Heart left ventricle (tissue), 13 donors: ENCODE data around the gene AJAP1.

Experiments used
- POLR2A ChIP-seq, 2 donors: fragments of 450-650 bp; IDR thresholded peaks; one replicate each; pipeline ENCODE4 v1.6.1; 2017; ENCODE audit warnings: antibody characterized with exemption in 2 of 2, mild to moderate bottlenecking in 2 of 2, moderate library complexity in 2 of 2
- TF ChIP-seq, protein P1 (sequence below), 12 donors: fragments of 200-600 bp; sonication (generic) in 4 of 12; IDR thresholded peaks; one replicate each; pipeline versions ENCODE4 v1.5.0 to v1.8.0; 2018 to 2022; ENCODE audit warnings: antibody characterized with exemption in 12 of 12, mild to moderate bottlenecking in 5 of 12
- donor health status: ischemic (EF 13 %, LVEDD 7.1; RV severe dilation, severe dysfunction).
- donor health status: DM: no; HTN: yes; CAD: no.
- donor health status: DM: no; HTN: no; CAD: no.
- donor health status: ischemic (EF 25% LVEDD 6.9; RV normal size, moderate dysfunction).
- donor health status: ischemic (EF 25% LVEDD 5.7; RV mildly dilated, moderate dysfunction).
- donor health status: ischemic (EF 35%, LVEDD 5.7; RV mildly dilated, moderate dysfunction).
- donor health status: nonischemic (EF 11% LVEDD 7.7; RV severe dilation, severe dysfunction).
- donor health status: DM: yes; HTN: yes; CAD: no.
- donor health status: PGD.
- donor health status: ischemic (EF 29% LVEDD 5.4; RV normal size, mild dysfunction).
- donor health status: nonischemic (EF 23%, LVEDD 6.1; RV moderate dilation, normal function).

DNA sequence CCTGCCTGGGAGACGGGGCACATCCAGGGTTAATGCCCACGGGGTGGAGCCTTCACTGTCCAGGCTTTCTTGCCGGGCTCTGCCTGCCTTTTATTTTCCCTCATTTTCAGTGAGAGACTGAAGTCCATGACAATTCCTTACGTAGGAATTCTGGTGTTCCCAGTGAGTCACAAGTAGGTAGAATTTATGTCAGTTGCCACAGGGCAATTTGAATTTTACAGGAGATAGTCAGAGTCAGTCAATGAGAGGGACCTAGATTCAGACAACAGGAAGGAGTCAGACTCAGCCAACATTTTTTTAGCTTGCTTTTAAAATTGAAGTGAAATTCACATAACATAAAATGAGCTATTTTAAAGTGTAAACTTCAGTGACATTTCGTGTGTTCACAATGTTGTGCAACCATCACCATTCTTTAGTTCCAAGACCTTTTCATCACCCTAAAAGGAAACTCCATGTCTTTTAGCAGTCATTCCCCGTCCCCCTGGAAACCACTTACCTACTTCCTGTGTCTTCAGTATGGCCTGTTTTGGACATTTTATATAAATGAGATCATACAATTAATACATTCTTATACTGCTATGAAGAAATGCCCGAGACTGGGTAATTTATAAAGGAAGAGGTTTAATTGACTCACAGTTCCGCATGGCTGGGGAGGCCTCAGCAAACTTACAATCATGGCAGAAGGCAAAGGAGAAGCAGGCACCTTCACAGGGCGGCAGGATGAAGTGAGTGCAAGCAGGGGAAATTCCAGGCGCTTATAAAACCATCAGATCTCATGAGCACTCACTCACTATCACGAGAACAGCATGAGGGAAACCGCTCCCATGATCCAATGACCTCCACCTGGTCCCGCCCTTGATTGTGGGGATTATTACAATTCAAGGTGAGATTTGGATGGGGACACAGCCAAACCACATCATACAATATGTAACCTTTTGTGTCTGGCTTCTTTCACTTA lies 14.6 kb downstream of the AJAP1 start:
- no peak for TF ChIP-seq POLR2A (IDR thresholded peaks at IDR 0.05)
- TF ChIP-seq, protein P1, sequence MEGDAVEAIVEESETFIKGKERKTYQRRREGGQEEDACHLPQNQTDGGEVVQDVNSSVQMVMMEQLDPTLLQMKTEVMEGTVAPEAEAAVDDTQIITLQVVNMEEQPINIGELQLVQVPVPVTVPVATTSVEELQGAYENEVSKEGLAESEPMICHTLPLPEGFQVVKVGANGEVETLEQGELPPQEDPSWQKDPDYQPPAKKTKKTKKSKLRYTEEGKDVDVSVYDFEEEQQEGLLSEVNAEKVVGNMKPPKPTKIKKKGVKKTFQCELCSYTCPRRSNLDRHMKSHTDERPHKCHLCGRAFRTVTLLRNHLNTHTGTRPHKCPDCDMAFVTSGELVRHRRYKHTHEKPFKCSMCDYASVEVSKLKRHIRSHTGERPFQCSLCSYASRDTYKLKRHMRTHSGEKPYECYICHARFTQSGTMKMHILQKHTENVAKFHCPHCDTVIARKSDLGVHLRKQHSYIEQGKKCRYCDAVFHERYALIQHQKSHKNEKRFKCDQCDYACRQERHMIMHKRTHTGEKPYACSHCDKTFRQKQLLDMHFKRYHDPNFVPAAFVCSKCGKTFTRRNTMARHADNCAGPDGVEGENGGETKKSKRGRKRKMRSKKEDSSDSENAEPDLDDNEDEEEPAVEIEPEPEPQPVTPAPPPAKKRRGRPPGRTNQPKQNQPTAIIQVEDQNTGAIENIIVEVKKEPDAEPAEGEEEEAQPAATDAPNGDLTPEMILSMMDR (IDR thresholded peaks at IDR 0.05), result no peak
